IPS-18c (cell line): ENCODE results near the gene NARF.
"Not testable (repeated sequence)": the region's sequence is repeated elsewhere in the genome, so short reads cannot be mapped to it uniquely, and the experiment has no call there.

Experiments
- H3K4me3 ChIP-seq: 2 replicates; pipeline ENCODE4 v1.7.0; 2013; ENCODE audit warnings: low read depth, mild to moderate bottlenecking, low read length, moderate library complexity; ENCODE audit not compliant: insufficient read depth
- H3K9me3 ChIP-seq: one replicate; pipeline ENCODE4 v1.6.1; 2013; ENCODE audit warnings: mild to moderate bottlenecking, low read length, moderate library complexity; ENCODE audit not compliant: control insufficient read depth, insufficient read depth

The NARF gene

GRCh38 chr17:82503728-82504308, 45.3 kb downstream of the NARF start:
- Histone ChIP-seq H3K4me3 (no peak overlapping the region), H3K9me3 (no peaks in the 10 kb centered on the region)

GRCh38 chr17:82505296-82505695, 46.8 kb downstream of the NARF start:
- H3K9me3 ChIP-seq = no peaks in the 10 kb centered on the region
- H3K4me3 ChIP-seq = no peak overlapping the region

GRCh38 chr17:82506402-82506801, 47.9 kb downstream of the NARF start:
- not testable (repeated sequence) for H3K9me3 ChIP-seq, H3K4me3 ChIP-seq

- H3K4me3 ChIP-seq = no peak overlapping the region
- H3K9me3 ChIP-seq = no peaks in the 10 kb centered on the region
Observed at GRCh38 chr17:82507631-82508175, 49.2 kb downstream of the NARF start.

- not testable (repeated sequence) for H3K9me3 ChIP-seq, H3K4me3 ChIP-seq
Observed at GRCh38 chr17:82511642-82512041, 53.1 kb downstream of the NARF start.

- not testable (repeated sequence) for H3K9me3 ChIP-seq
Observed at GRCh38 chr17:82513864-82514263, 55.3 kb downstream of the NARF start.

GRCh38 chr17:82517230-82517865, 58.8 kb downstream of the NARF start:
- Histone ChIP-seq H3K4me3 (no peak overlapping the region), H3K9me3 (no peaks in the 10 kb centered on the region)

More at GRCh38 chr17:82513864-82514263, 55.3 kb downstream of the NARF start:
- not testable (repeated sequence) for H3K4me3 ChIP-seq

- Histone ChIP-seq H3K4me3 (peak within 1 kb of the TSS; percentile 75), H3K9me3 (no peaks in the 10 kb centered on the region)
Observed at GRCh38 chr17:82518826-82519810, 60.6 kb downstream of the NARF start, which contains the start of gene FOXK2. Gene FOXK2, plus strand, starts transcription at chr17:82519732. Its CDS starts 157 bp downstream, at chr17:82519889.

GRCh38 chr17:82519971-82520903, 61.7 kb downstream of the NARF start:
- Histone ChIP-seq H3K9me3 (no peaks in the 10 kb centered on the region), H3K4me3 (peak overlapping the region; percentile 75)

- no peak overlapping the region for H3K4me3 ChIP-seq
Observed at GRCh38 chr17:82524540-82524939, 66.0 kb downstream of the NARF start.

GRCh38 chr17:82525712-82526111, 67.2 kb downstream of the NARF start:
- H3K9me3 ChIP-seq = no peaks in the 10 kb centered on the region
- no peak overlapping the region for H3K4me3 ChIP-seq

More at GRCh38 chr17:82524540-82524939, 66.0 kb downstream of the NARF start:
- no peaks in the 10 kb centered on the region for H3K9me3 ChIP-seq

GRCh38 chr17:82527898-82528297, 69.4 kb downstream of the NARF start:
- H3K9me3 ChIP-seq = no peaks in the 10 kb centered on the region

GRCh38 chr17:82528484-82529265, 70.1 kb downstream of the NARF start:
- H3K9me3 ChIP-seq = no peaks in the 10 kb centered on the region
- no peak overlapping the region for H3K4me3 ChIP-seq

More at GRCh38 chr17:82527898-82528297, 69.4 kb downstream of the NARF start:
- H3K4me3 ChIP-seq = no peak overlapping the region

- Histone ChIP-seq H3K4me3 (no peak overlapping the region), H3K9me3 (no peaks in the 10 kb centered on the region)
Observed at GRCh38 chr17:82529914-82530300, 71.4 kb downstream of the NARF start.

- no peak overlapping the region for H3K4me3 ChIP-seq
- no peaks in the 10 kb centered on the region for H3K9me3 ChIP-seq
Observed at GRCh38 chr17:82531431-82531881, 72.9 kb downstream of the NARF start.

- H3K9me3 ChIP-seq = no peaks in the 10 kb centered on the region
- H3K4me3 ChIP-seq = no peak overlapping the region
Observed at GRCh38 chr17:82534401-82534812, 75.9 kb downstream of the NARF start.
